Activated effector memory CD4-positive, alpha-beta T cell treated with anti-CD3 and anti-CD28 coated beads, Interleukin-2, amount 50 U/mL, for 16 hours (primary cell): ENCODE data around the gene CCN5.

Experiments
- DNase-seq: peaks from one replicate; pipeline ENCODE4 v3.0.0-alpha.2; 2020

The CCN5 gene

DNA sequence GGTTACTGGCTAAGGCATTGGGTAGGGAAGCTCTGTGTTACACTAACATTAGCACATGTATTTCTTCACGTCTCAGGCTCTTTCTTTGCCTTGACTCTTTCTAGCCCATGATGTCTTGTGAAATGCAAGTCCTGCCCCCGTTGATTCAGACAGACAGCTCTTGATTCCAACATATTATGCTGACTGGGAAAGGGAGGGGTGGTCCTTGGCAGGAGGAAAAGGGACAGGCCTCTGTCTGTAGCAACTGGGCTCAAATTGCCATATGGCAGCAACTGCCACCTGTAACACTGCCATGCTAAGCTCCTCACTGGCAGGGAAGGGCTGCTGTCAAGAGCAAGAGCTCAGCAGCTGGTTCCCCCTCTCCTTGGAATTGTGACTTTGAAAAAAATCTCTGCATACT, 24.8 kb downstream of the CCN5 start:
- no peak for DNase-seq

DNA sequence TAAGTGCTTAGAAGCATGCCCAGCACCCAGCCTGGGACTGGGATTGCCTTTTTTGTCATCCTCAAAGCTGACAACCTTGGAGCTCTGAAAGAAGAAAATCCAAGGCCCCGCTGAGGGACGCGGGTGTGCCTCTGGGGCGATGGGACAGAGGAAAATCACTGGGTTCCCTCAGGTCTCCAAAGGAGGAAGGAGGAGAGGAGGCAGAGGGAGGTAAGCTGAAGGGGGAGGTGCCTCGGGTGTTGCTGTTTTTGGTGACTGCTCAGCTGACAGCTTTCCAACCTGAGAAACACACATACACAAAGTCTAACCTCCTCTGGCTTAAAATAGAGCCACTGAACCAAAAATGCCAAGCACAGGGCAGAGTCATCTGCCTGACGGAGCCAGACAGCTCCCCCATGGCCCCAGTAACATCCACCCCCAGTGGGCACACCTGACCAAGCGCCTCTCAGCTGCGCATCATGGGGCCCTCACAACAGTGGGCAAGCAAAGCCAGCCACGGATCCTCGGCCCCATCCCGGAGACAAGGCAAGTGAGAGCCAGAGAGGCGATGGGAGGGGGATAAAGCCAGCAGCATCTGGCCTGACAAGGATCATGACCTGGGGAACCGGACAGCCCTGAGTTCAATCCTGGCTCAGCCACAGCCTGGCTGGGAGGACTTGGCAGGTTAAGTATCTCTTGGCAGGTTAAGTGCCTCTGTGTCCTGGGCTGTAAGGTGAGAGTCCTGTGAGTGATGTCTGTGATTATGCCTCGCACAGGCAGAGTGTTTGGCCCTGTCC, 27.3 kb downstream of the CCN5 start:
- no peak for DNase-seq

DNA sequence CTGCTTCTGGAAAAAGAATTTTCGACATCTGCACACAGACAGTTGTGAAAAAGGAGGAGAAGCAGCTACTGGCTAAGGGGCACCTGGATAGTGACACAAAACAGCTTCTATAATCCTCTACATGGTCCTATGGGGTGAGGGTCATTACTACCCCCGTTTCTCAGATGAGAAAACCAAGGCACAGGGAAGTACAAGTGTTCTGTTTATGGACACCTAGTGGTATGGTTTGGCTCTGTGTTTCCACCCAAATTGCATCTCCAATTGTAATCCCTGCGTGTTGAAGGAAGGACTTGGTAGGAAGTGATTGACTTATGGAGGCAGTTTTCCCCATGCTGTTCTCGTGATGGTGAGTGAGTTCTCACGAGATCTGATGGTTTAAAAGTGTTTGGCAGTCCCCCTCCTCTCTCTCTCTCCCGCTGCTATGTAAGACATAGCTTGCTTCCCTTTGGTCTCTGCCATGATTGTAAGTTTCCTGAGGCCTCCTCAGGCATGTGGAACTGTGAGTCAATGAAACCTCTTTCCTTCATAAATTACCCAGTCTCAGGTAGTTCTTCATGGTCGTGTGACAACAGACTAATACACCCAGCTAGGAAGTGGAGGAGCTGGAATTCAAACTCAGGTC, 28.0 kb downstream of the CCN5 start:
- DNase-seq: no peak

DNA sequence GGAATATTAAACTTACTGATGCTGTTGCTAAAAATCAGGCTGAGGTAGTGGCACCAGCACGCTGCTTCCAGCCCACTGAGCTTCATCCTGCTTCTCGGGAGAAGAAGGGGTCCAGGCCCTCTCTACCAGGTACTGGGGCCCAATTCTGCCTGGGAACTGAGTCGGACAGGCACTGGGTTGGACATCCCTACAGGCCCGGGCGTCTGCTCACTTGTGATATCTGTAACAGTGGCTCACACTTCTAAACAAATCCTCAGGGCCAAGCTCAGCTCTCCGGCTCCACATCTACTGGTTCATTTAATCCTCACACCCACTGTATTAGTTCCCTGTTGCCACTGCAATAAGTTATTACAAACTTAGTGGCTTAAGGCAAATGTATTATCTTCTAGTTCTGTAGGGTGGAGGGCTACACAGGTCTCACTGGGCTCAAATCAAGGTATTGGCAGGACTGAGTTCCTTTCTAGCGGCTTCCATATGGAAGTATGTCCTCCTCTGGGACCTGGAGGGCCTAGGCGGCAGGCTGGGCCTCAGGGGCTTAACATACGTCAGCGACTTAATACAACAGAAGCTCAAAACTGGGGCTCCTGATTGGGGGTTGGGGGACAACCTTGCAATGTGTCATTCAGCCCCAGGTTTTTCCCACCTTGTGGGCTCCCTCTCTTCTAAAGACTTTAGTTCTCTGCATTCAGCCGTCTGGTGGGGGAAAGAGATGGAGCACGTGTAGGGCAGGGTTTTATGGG, 28.9 kb downstream of the CCN5 start:
- DNase-seq: no peak

DNA sequence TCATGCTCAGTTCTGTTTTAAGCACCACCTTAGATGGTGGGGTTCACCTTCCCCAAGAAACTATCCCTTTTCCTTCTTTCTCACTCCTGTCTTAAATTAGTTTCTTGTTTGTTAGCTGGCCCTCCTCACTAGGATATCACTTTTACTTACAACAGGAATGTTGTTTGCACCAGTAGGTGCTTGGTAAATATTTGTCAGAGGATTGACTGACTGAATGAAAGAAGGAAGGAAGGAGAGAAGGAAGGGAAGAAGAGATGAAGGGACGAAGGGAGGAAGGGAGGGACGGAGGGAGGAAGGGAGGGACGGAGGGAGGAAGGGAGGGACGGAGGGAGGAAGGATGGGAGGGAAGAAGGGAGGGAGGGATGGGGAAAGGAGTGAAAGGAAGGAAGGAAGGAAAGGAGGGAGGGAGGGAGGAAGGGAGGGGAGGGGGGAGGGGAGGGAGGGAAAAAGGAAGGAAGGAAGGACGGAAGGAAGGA, 30.0 kb downstream of the CCN5 start:
- no peak for DNase-seq

DNA sequence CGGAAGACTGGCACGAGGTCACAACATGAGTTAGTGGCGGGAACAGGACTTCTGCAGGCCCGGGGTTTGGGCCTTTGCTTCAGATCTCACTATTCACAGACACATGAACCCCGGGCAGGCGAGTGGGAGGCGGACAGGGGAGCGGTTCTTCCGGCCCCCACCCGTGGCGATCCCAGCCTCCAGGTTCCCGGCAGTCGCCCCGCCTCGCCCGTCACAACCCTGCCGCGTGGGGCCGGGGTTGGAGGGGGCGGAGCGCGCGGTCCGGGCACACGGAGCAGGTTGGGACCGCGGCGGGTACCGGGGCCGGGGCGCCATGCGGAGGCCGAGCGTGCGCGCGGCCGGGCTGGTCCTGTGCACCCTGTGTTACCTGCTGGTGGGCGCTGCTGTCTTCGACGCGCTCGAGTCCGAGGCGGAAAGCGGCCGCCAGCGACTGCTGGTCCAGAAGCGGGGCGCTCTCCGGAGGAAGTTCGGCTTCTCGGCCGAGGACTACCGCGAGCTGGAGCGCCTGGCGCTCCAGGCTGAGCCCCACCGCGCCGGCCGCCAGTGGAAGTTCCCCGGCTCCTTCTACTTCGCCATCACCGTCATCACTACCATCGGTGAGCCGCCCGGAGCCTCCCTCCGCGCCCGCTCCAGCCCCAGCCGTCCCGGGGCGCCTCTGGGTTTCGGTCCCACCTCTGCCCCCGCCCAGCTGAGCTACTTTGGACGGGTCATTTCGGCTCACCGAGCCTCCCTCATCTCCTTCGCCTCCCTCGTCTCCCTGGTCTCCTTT, 30.6 kb downstream of the CCN5 start, which contains the start of gene KCNK15:
Gene KCNK15, plus strand, starts transcription at position 268 of the 769 bp plus-strand sequence. Its CDS starts 46 bp downstream, at position 314.
- peak; percentile 78 for DNase-seq

DNA sequence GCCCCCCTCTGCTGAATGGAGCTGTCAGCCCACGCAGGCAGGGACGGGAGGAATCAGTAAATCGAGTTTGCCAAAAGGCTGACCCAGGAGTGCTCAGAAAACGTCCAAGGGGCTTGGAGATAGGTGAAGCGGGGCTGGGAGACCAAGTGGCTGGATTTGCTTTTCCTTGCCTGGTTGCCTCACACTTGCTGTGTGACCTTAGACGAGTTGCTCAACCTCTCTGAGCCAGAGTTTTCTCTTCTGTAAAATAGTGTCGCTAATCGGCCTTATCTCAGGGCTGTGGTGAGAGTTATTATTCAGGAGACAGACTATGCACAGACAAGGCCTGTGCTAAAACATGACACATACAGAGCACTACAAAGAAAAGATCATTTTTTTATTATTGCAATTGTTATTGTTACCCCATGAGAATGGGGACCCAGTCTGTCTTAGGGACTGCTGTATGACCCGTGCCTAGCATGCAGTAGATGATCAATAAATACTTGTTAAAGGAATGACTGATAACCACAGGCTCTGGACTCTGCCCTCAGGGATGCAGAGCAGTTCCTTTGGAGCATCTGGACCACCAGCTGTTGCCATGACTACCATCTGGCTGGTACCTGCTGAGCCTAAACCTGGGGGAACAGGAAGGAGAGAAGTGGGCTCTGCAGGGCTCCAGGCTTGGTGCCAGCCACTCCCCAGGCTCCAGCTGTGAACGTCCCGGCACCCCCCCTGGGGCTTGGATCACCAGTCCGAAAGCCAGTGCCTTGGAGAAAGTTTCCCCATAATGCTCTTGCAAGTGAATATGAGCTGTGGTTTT, 31.4 kb downstream of the CCN5 start:
- DNase-seq: no peak

DNA sequence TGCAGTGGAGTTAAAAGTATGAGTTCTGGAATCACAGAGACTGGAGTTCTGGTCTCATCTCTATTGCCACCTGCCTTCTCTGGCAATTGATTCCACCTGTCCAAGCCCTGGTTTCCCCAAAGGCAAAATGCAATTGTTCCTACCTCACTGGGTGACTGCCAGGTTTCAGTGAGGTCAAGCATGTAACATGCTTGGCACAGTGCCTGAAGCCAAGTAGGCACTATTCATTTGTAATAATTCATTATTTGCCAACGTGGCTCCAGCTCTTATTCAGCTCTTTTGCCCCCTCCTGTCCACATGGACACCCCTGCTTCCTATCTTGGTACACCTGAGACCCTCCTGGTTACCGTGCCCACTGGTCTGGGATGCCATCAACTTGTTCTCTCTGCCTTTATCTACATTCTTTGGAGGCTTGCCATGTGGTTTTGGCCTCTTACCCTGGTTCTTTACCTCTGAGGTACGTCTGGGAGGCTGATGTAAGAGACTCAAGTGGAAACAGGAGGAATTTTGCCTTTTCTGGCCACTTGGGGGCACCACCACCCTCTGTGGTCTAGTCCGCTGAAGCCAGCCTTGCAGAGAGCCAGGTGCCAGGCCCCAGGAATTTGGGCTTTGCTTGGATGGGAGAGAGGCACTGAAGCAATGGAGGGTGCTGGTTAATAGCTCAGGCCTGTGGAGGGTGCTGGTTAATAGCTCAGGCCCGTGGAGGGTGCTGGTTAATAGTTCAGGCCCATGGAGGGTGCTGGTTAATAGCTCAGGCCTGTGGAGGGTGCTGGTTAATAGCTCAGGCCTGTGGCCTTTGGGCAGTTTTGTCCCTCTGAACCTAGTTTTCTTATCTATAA, 32.2 kb downstream of the CCN5 start:
- peak; percentile 82 for DNase-seq

DNA sequence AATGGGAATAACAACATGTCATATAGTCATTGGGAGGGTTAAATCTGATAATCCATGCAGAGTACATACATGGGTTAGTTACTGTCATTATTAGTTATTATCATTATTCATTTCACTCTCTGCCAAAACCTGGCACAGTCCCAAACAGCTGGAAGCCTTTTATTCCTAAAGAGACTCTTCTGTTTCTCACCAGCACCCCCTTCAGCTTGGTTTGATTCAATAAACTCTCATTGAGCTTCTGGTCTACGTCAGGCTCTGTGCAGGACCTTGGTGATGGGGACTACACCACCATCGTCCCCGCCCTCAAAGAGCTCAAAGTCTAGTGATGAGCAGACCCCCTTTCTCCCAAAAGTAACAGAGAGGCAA, 32.8 kb downstream of the CCN5 start:
- no peak for DNase-seq

DNA sequence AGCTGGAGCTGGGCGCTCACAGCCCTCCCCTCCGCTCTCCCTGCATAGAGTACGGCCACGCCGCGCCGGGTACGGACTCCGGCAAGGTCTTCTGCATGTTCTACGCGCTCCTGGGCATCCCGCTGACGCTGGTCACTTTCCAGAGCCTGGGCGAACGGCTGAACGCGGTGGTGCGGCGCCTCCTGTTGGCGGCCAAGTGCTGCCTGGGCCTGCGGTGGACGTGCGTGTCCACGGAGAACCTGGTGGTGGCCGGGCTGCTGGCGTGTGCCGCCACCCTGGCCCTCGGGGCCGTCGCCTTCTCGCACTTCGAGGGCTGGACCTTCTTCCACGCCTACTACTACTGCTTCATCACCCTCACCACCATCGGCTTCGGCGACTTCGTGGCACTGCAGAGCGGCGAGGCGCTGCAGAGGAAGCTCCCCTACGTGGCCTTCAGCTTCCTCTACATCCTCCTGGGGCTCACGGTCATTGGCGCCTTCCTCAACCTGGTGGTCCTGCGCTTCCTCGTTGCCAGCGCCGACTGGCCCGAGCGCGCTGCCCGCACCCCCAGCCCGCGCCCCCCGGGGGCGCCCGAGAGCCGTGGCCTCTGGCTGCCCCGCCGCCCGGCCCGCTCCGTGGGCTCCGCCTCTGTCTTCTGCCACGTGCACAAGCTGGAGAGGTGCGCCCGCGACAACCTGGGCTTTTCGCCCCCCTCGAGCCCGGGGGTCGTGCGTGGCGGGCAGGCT, 35.1 kb downstream of the CCN5 start:
- no peak for DNase-seq

DNA sequence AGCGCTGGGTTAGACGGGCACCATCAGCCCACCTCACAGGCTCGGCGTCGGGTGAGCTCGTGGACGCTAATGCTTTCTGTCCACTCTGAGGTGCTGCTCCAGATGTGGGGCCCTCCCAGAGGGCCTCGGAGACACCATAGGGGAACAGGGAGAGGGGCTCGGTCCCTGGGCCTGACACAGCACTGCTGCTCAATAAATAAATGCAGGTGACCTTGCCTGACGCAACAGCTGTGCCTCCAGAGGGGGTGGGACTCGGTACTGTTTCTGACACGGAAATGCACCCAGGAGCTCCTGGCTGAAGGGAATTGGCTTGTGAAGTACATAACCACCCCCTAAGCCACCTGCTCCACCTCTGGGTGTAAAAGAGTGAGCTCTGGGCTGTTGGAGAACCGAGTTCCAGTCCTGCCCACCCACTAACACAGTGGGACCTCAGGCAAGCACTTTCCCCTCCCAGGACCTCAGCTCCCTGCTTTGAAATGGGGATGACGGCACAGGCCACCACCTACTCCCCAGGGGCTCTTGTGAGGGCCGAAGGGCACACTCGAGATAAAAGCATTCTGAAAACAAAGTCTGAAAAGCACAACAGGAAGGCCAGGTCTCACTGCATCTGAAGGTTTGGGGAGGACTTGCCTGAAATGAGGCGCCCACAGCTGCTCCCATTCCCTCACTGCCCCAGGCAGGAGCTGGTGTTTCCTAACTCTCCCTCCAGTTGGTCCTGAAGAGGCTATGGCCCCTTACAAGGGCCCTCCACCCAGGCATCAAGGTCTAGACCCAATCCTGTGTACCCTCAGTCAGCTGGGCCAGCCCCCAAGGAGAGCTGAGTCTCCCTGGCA, 37.1 kb downstream of the CCN5 start:
- no peak for DNase-seq

DNA sequence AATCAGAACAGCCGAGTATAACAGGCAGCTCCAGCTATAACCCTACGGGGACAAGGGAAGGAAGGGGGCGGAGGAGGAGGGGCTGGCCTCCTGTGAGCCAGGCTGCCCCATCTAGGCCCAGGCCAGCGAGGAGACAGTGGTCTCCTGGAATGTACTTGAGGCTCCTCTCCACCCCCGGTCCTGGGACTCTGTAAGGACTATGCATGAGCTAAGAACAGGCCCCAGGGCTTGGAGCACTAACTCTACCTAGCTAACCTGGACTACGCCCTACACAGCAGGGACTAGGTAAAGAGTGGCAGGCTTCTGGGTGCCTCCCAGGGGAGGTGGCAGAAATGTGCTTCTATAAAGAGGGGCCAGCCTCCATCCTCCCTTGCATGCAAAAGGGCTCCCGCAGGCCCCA, 39.4 kb downstream of the CCN5 start:
- DNase-seq: no peak

DNA sequence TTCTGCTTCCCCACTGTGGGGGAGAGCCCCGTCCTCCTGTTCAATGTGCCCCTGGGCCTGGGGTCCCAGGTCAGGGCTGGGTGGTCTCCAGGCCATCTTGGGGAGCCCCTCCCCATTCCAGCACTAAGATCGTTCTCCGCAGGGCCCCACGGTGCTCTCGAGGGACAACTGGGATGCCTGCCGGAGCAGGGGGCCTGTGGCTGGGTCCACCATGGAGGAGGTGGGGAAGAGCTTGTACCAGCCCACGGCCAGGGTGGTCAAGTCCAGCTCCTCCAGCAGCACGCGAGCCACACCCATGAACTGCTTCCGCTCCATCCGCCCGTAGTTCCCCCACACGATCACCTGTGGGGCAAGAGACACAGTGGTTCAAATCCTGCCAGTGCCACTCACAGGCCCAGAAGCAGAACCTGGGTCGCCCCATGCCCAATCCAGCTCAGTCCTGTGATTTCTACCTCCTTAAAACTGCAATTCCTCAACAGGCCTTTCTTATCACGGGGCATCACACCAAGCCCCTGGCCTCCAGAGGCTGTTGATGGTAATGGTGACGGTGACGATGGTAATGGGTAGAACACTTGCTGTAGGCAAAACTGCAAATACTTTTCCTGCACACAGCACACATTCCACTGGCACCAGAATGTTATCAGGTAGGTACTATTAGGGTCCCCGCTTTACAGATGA, 41.0 kb downstream of the CCN5 start:
- no peak for DNase-seq

DNA sequence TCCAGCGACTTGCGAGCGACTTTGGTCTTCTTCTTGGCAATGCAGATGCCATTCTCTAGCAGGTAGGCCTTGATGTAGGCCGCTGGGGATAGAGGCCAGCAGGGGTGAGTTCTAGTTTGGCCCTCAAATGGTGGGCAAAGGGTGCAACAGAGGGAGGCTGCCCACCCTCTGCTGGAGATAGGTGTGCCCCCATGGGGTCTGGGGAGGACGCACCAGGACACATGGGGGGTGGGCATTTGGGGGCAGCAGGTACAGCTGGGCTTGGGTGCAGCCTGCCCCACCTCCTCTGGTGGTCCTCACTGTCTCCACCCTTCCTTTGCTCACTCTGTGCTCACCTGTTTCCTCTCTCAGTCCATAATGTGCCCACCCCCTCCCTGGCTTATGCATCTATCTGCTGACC, 41.8 kb downstream of the CCN5 start:
- no peak for DNase-seq

DNA sequence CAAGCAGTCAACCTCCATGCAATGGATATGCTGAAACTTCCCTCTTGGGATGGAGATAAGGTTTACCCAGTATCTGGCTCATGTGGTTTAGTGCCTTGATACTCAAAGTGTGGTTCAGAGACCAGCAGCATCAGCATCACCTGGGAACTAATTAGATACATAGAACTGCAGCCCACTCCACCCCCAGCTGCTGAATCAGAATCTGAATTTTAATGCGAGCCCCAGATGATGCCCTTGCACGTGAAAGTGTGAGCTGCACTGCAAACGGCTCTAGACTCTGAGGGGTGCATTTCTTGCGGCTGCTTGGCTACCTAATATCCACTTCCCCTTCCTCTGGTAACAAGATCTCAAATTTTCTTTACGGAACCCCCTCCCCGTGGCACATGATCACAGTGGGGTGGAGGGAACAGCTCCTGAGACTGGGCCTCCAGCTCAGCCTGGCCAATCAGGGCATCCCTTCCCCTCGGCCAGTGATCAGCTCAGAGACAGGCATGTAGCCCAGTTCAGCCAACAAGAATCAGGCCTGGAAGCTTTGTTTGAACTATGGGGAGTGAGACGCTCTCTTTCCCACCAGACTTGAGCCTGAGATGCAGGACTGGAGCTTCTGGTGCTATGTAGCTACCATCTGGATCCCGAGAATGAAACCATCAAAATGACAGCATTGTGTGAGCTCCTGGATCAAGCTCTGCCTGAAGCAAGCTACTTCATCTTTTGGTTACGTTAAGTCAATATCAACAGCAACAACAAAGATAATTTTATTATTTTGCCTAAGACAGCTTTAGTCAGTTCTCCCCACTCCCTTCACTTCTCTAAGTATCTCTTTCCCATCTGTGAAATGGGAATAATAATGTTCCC, 43.3 kb downstream of the CCN5 start:
- no peak for DNase-seq

DNA sequence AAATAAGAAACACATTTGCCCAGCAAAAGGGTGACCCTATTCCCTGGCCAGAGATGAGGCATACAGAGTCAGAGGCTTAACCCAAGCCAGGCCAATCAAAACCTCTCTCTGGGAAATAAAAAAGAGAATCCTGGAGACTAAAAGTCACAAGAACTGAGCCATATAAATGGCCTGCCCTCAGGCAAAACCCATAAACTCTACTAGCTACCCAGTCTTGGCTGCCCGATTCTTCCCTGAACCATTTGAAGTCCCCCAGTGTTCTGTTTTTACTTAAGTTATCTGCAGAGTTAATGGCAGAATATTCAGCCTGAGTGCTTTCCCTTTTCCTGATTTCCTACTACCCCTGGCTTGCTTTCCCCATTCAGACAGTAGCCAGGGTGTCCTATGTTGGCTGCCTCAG, 44.4 kb downstream of the CCN5 start:
- DNase-seq: no peak

DNA sequence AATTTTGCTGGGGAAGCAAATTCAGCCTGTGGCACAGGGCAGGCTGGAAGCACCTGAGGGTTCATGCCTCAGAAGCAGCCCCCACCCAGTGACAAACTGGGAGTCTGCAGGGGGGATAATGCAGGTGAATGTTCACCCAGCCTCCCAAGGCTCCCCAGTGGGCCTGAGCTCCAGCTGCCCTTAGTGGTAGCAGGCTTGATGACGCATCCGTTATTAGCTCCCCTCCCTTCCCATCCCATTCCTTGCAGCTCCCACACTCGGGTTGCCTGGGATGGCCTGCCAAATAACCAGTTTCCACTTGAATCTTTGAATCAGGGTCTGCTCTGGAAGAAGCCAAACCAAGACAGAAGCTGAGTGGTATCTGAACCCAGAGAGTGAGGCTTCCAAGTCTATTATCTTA, 46.3 kb downstream of the CCN5 start:
- DNase-seq: no peak
